Neutrophil (primary cell): Measurements from ENCODE around the gene TBC1D10A.

Experiments used
- H3K27ac ChIP-seq: fragments of 200-600 bp; sonication (generic); 2 replicates; pipeline ENCODE4 v1.5.1; 2016; ENCODE audit warnings: mild to moderate bottlenecking, moderate library complexity
- H3K27me3 ChIP-seq: fragments of 200-600 bp; sonication (generic); 2 replicates; pipeline ENCODE4 v1.6.0; 2016; ENCODE audit warnings: mild to moderate bottlenecking
- H3K36me3 ChIP-seq: fragments of 200-600 bp; sonication (generic); 2 replicates; pipeline ENCODE4 v1.5.1; 2017
- H3K4me1 ChIP-seq, 2 experiments: fragments of 200-600 bp in 1 of 2; sonication (generic) in 1 of 2; 1 replicate in 1 of 2; 2 replicates in 1 of 2; pipeline versions ENCODE4 v1.5.1 to v1.6.1; 2013 to 2016; ENCODE audit warnings: low read depth in 1 of 2, low read length in 1 of 2, mild to moderate bottlenecking in 1 of 2, moderate library complexity in 1 of 2; ENCODE audit not compliant: control insufficient read depth in 1 of 2, insufficient read depth in 1 of 2
- H3K4me3 ChIP-seq, 2 experiments: fragments of 200-600 bp in 1 of 2; sonication (generic) in 1 of 2; 1 replicate in 1 of 2; 2 replicates in 1 of 2; pipeline ENCODE4 v1.5.1; 2013 to 2016; ENCODE audit warnings: low read depth in 1 of 2, low read length in 1 of 2, mild to moderate bottlenecking in 1 of 2, moderate library complexity in 1 of 2
- H3K9me3 ChIP-seq: fragments of 200-600 bp; sonication (generic); 2 replicates; pipeline ENCODE4 v1.5.1; 2016
- CTCF ChIP-seq: fragments of 200-600 bp; sonication (generic); IDR thresholded peaks from 2 replicates; pipeline ENCODE4 v1.5.1; 2016; ENCODE audit warnings: antibody characterized with exemption

TBC1D10A gene

GRCh38 chr22:30335236-30335635 is 8.5 kb upstream of the TBC1D10A start:
- Histone ChIP-seq H3K36me3 (peaks cover 100% of the 10 kb centered on the region), H3K27me3 (no peaks in the 10 kb centered on the region), H3K4me1 (no peaks in the 10 kb centered on the region), H3K9me3 (no peaks in the 10 kb centered on the region), H3K4me3 (no peak overlapping the region), H3K27ac (no peak overlapping the region)
- no peak for TF ChIP-seq CTCF

- Histone ChIP-seq H3K4me3 (no peak overlapping the region), H3K4me1 (no peaks in the 10 kb centered on the region), H3K27ac (no peak overlapping the region), H3K36me3 (peaks cover 98% of the 10 kb centered on the region), H3K27me3 (no peaks in the 10 kb centered on the region), H3K9me3 (no peaks in the 10 kb centered on the region)
- no peak for TF ChIP-seq CTCF
Observed at GRCh38 chr22:30334646-30335045, 7.9 kb upstream of the TBC1D10A start.

GRCh38 chr22:30333707-30334087 is 7.0 kb upstream of the TBC1D10A start:
- H3K36me3 ChIP-seq: peaks cover 95% of the 10 kb centered on the region
- H3K4me1 ChIP-seq: no peaks in the 10 kb centered on the region
- H3K4me3 ChIP-seq: no peak overlapping the region
- H3K27me3 ChIP-seq: no peaks in the 10 kb centered on the region
- no peak for TF ChIP-seq CTCF
- no peaks in the 10 kb centered on the region for H3K9me3 ChIP-seq
- no peak overlapping the region for H3K27ac ChIP-seq

GRCh38 chr22:30332994-30333706 is 6.4 kb upstream of the TBC1D10A start:
- no peaks in the 10 kb centered on the region for H3K27me3 ChIP-seq
- TF ChIP-seq CTCF: no peak
- H3K4me1 ChIP-seq: no peaks in the 10 kb centered on the region
- H3K27ac ChIP-seq: peak overlapping the region; percentile 15
- H3K36me3 ChIP-seq: peaks cover 90% of the 10 kb centered on the region
- no peaks in the 10 kb centered on the region for H3K9me3 ChIP-seq
- no peak overlapping the region for H3K4me3 ChIP-seq

DNA sequence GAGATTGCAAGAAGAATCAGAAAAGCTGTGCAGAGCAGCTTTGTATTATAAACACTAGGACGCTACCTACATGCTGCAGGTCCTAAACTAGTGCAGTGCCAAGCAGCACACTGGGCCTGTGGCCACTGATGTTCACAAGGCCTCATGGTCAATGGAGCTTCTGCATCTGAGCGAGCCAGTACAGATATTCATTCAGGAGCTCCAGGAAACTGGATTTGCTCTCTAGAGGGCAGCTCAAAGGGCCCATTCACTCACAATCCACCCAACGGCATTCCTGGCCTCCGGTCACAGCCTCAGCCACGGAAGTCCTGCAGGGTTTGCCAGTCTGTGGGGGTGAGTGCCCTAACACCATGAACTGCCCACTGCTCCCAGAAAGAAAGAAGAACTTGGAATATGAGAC is 5.8 kb upstream of the TBC1D10A start:
- Histone ChIP-seq H3K27ac (peak overlapping the region; percentile 15), H3K36me3 (peaks cover 84% of the 10 kb centered on the region), H3K9me3 (no peaks in the 10 kb centered on the region), H3K4me3 (no peak overlapping the region), H3K27me3 (no peaks in the 10 kb centered on the region), H3K4me1 (peaks cover 0 to 2% of the 10 kb centered on the region in 2 experiments)
- TF ChIP-seq CTCF: no peak
